ENCODE measurements around the gene AMOTL2.

The AMOTL2 gene

DNA sequence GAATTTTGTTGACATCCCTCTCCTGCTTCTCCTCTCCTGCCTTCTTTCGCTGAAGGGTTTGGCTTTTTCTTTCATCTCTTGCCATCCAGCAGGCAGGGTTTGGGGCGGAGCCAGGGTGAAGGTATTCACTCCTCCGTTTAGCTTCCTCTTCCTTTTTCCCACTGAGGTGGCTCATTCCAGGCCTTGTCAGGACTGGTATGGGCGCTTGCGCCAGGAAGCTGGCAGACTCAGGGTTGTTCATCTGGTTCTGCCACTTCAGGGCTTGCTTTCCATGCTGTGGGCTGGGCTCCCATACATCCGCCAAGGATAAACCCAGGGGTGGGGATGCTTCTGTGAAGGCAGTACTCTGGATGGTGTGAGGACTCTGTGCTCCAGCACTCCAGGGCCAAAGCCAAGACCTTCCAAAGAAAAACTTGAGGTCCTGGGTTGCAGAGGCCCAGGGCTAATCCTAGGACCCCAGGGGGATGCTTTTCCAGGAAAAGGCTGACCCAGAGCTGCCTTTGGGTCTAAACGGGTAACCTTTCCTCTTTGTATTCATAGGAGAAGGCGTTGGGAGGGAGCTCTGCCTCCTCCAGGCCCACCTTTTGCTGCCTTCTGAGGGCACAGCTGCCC, 7.7 kb upstream of the AMOTL2 start:
- Histone ChIP-seq H4K20me1 (ENCODE audit: low read depth, low read length) (no peaks in the 10 kb centered on the region), H3K27ac (ENCODE audit: low read depth, low read length) (no peak overlapping the region), H3K4me3 (ENCODE audit: insufficient read depth, low read length, poor library complexity, severe bottlenecking) (no peak overlapping the region)

DNA sequence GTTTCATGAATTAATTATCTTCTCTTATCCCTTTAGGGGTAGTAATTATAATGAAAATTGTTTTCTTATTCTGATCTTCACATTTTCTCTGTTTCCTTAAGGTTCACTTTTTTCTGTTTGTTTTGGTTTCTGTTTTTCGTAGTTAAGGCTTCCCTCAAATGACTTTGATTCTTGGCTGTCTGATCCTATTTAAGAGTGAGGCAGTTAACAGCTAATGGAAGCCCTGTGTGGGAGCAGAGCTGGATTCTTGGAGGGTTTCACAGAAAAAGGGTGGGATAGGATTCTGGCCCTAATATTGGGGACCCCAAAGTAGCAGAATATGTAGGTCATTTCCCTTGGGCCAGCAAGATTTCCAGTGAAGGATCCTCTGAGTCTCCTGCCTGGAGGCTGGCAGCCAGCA, 6.8 kb upstream of the AMOTL2 start:
- Histone ChIP-seq H3K79me2 (ENCODE audit: insufficient read depth, low read length) (no peaks in the 10 kb centered on the region), H3K27ac (ENCODE audit: low read depth, low read length) (no peak overlapping the region), H3K9me3 (ENCODE audit: insufficient read depth, low read length) (no peaks in the 10 kb centered on the region), H4K20me1 (ENCODE audit: low read depth, low read length) (no peaks in the 10 kb centered on the region), H3K36me3 (ENCODE audit: low read length) (no peaks in the 10 kb centered on the region), H3K9ac (ENCODE audit: low read length) (no peak overlapping the region), H3K4me3 (ENCODE audit: insufficient read depth, low read length, poor library complexity, severe bottlenecking) (no peak overlapping the region), H3F3A (ENCODE audit: insufficient read depth) (no peaks in the 10 kb centered on the region), H3K9me2 (replicated peaks; ENCODE audit: insufficient read depth, low read length) (no peaks in the 10 kb centered on the region), H3K4me2 (ENCODE audit: low read depth, low read length, poor library complexity, severe bottlenecking) (no peak overlapping the region), H3K27me3 (ENCODE audit: low read length) (no peaks in the 10 kb centered on the region), H2AFZ (ENCODE audit: low read depth, low read length, severe bottlenecking) (no peak overlapping the region)
- TF ChIP-seq, protein P1, sequence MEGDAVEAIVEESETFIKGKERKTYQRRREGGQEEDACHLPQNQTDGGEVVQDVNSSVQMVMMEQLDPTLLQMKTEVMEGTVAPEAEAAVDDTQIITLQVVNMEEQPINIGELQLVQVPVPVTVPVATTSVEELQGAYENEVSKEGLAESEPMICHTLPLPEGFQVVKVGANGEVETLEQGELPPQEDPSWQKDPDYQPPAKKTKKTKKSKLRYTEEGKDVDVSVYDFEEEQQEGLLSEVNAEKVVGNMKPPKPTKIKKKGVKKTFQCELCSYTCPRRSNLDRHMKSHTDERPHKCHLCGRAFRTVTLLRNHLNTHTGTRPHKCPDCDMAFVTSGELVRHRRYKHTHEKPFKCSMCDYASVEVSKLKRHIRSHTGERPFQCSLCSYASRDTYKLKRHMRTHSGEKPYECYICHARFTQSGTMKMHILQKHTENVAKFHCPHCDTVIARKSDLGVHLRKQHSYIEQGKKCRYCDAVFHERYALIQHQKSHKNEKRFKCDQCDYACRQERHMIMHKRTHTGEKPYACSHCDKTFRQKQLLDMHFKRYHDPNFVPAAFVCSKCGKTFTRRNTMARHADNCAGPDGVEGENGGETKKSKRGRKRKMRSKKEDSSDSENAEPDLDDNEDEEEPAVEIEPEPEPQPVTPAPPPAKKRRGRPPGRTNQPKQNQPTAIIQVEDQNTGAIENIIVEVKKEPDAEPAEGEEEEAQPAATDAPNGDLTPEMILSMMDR (IDR thresholded peaks at IDR 0.05; ENCODE audit: insufficient read depth, low read length, poor library complexity, severe bottlenecking), result no peak
- no peak for TF ChIP-seq EZH2phosphoT487 (conservative IDR thresholded peaks at IDR 0.05; ENCODE audit: low read length)

More for the DNA sequence above, 7.7 kb upstream of the AMOTL2 start:
- no peaks in the 10 kb centered on the region for H3K9me3 ChIP-seq (ENCODE audit: insufficient read depth, low read length)
- no peak overlapping the region for H3K9ac ChIP-seq (ENCODE audit: low read length)
- no peaks in the 10 kb centered on the region for H3K36me3 ChIP-seq (ENCODE audit: low read length)
- no peaks in the 10 kb centered on the region for H3K9me2 ChIP-seq (replicated peaks; ENCODE audit: insufficient read depth, low read length)
- no peak for TF ChIP-seq EZH2phosphoT487 (conservative IDR thresholded peaks at IDR 0.05; ENCODE audit: low read length)
- TF ChIP-seq, protein P1 (IDR thresholded peaks at IDR 0.05; ENCODE audit: insufficient read depth, low read length, poor library complexity, severe bottlenecking), result no peak
- no peaks in the 10 kb centered on the region for H3K27me3 ChIP-seq (ENCODE audit: low read length)
- H3F3A ChIP-seq (ENCODE audit: insufficient read depth), result no peaks in the 10 kb centered on the region
- no peak overlapping the region for H2AFZ ChIP-seq (ENCODE audit: low read depth, low read length, severe bottlenecking)
- H3K79me2 ChIP-seq (ENCODE audit: insufficient read depth, low read length), result no peaks in the 10 kb centered on the region
- H3K4me2 ChIP-seq (ENCODE audit: low read depth, low read length, poor library complexity, severe bottlenecking), result no peak overlapping the region

DNA sequence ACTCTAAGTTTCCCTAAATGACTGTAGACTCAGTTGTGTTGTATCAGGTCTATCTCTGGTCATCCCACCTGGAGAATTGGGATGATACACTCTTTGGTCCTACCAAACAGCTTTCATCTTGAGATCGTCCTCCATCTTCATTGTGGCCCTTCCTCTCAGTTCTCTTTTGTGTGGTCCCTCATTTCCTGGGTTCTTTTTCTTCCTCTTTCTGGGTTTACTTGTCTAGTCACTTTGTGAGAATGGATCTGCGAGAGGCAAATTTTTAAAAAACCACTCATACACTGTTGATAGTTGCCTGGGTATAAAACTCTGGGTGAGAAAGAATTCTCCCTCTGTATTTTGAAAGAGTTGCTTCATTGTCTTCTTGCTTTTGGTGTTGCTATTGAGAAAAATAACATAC, 6.0 kb upstream of the AMOTL2 start:
- Histone ChIP-seq H4K20me1 (ENCODE audit: low read depth, low read length) (no peaks in the 10 kb centered on the region), H3K27ac (ENCODE audit: low read depth, low read length) (no peak overlapping the region), H3K9me3 (ENCODE audit: insufficient read depth, low read length) (no peaks in the 10 kb centered on the region), H3K27me3 (ENCODE audit: low read length) (no peaks in the 10 kb centered on the region), H3F3A (ENCODE audit: insufficient read depth) (no peaks in the 10 kb centered on the region), H3K79me2 (ENCODE audit: insufficient read depth, low read length) (no peaks in the 10 kb centered on the region), H3K36me3 (ENCODE audit: low read length) (no peaks in the 10 kb centered on the region), H3K9ac (ENCODE audit: low read length) (no peak overlapping the region), H3K9me2 (replicated peaks; ENCODE audit: insufficient read depth, low read length) (no peaks in the 10 kb centered on the region), H3K4me3 (ENCODE audit: insufficient read depth, low read length, poor library complexity, severe bottlenecking) (no peak overlapping the region), H2AFZ (ENCODE audit: low read depth, low read length, severe bottlenecking) (no peak overlapping the region), H3K4me2 (ENCODE audit: low read depth, low read length, poor library complexity, severe bottlenecking) (no peak overlapping the region)
- TF ChIP-seq EZH2phosphoT487 (conservative IDR thresholded peaks at IDR 0.05; ENCODE audit: low read length), result no peak
- TF ChIP-seq, protein P1 (IDR thresholded peaks at IDR 0.05; ENCODE audit: insufficient read depth, low read length, poor library complexity, severe bottlenecking), result no peak

Measured in SU-DHL-6 (cell line).